Measurements from ENCODE around the gene LCN15. TPM values are rescaled to one million over a fixed set of nuclear protein-coding genes. Genes with fewer than 3 reads are reported as not detected.

Gene LCN15
- total and polyA plus RNA-seq, 7 donors: 0.70 to 9.0 (median 6.6) TPM; not detected in 4

DNA sequence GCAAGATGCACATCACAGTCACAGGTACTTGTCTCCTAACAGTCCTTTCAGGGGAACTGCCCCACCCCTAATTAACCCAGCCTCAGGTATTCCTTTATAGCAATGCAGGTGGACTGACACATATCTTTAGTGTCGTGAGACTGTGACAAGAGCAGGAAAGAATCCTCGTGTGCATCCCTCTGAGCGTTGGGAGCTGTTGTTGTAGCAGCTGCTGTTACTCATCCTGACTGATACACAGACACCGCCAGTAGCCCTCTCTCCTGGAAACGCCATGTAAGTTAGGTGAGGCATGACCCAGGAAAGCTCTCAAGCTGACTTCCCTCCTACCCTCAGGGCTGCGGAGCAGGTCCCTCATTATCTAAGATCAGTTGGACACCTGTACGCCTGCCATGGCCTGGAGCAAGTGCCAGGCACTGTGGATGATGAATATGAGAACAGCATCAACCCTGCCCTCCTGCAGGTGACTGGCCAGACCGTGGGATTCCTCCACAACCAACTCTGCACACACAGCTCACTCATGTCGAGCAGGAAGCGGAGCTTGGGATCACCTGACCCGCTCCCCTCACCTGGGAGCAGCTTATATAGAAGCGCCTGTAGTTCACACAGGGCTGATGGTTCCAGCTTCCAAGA, 10.2 kb upstream of the LCN15 start:
- H3K9me3 ChIP-seq: peaks cover 0 to 4% (median 2%) of the 10 kb centered on the region in 4 donors
- H3K36me3 ChIP-seq: no peaks in the 10 kb centered on the region
- no peak for DNase-seq
- WGBS, 2 donors: 90% methylated on average over 12 of the region's 12 CpGs
- H3K27me3 ChIP-seq: no peaks in the 10 kb centered on the region
- H3K4me3 ChIP-seq: no peak overlapping the region
- no peaks in the 10 kb centered on the region for H3K4me1 ChIP-seq
- intact Hi-C loops (cut with DNase I): no loop called here
- TF ChIP-seq, protein P1, sequence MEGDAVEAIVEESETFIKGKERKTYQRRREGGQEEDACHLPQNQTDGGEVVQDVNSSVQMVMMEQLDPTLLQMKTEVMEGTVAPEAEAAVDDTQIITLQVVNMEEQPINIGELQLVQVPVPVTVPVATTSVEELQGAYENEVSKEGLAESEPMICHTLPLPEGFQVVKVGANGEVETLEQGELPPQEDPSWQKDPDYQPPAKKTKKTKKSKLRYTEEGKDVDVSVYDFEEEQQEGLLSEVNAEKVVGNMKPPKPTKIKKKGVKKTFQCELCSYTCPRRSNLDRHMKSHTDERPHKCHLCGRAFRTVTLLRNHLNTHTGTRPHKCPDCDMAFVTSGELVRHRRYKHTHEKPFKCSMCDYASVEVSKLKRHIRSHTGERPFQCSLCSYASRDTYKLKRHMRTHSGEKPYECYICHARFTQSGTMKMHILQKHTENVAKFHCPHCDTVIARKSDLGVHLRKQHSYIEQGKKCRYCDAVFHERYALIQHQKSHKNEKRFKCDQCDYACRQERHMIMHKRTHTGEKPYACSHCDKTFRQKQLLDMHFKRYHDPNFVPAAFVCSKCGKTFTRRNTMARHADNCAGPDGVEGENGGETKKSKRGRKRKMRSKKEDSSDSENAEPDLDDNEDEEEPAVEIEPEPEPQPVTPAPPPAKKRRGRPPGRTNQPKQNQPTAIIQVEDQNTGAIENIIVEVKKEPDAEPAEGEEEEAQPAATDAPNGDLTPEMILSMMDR (IDR thresholded peaks at IDR 0.05): no peak
- TF ChIP-seq EP300 (IDR thresholded peaks at IDR 0.05) (no peak), POLR2AphosphoS5 (IDR thresholded peaks at IDR 0.05) (no peak), POLR2A (IDR thresholded peaks at IDR 0.05) (no peak)
- H3K27ac ChIP-seq: no peak overlapping the region

DNA sequence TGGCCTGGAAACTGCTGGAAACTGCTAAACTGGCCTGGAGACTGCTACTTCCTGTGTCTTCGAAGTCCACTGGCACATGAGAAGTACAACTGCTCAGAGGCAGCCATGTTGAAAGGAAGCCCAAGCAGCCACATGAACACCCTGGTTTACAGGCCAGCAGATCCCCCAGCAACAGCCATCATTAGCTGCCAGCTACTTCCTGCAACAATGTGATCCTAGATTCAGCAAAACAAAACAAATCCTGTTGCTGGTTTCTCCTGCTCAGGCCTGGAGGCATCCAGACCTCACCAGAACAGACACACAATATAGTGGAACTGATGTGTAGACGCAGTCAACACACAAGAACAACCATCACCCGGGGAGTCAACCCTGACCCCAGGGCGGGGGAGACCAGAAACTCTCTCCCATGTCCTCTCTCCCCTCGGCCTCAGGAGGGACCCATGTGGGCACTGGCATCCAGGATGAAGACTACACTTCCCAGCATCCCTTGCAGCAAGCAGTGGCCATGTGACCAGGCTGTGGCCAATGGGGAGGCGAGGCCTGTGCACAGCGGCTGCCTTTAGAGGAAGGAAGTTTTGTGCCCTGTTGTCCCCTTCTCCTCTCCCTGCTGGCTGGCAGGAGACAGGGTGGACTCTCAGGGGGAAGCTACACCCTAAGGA, 9.2 kb upstream of the LCN15 start:
- DNase-seq: no peak
- Histone ChIP-seq H3K36me3 (no peaks in the 10 kb centered on the region), H3K27ac (no peak overlapping the region), H3K27me3 (no peaks in the 10 kb centered on the region), H3K9me3 (peaks cover 0 to 4% (median 2%) of the 10 kb centered on the region in 4 donors), H3K4me3 (no peak overlapping the region), H3K4me1 (no peaks in the 10 kb centered on the region)
- intact Hi-C loops (cut with DNase I): no loop called here
- TF ChIP-seq POLR2A (IDR thresholded peaks at IDR 0.05) (no peak), POLR2AphosphoS5 (IDR thresholded peaks at IDR 0.05) (no peak), EP300 (IDR thresholded peaks at IDR 0.05) (no peak)
- TF ChIP-seq, protein P1 (IDR thresholded peaks at IDR 0.05): no peak
- WGBS, 2 donors: 81 to 89% methylated on average over 7 of the region's 7 CpGs

DNA sequence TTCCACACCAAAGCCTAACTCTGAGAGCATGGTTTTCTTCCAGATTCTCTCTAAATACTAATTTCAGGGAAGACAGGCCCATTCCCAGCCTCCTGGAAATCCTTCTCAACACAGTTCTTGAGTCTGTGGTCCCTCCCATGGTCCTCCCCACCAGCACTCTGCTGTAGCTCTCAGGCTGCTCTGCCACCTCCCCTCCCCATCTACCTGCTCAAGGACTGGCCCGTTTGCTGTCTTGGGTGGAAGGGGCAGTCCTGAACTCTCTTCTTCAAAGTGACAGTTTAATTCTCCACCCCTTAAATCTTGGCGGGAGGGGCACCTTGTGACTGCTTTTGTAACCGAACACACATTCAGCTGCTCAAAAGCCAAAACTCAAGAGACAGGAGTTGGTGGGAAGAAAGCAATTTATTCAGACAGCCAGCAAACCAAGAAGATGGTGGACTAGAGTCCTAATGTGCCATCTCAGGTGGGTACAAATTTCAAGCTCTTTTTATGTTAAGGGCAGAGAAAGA, 7.6 kb upstream of the LCN15 start:
- Histone ChIP-seq H3K27ac (no peak overlapping the region), H3K4me3 (no peak overlapping the region), H3K36me3 (no peaks in the 10 kb centered on the region), H3K9me3 (peaks cover 0 to 4% (median 2%) of the 10 kb centered on the region in 4 donors), H3K4me1 (no peaks in the 10 kb centered on the region), H3K27me3 (peaks cover 0 to 11% (median 10%) of the 10 kb centered on the region in 3 donors)
- intact Hi-C loops (cut with DNase I): no loop called here
- no peak for DNase-seq
- 64 to 76% methylated on average over 3 of the region's 3 CpGs for WGBS, 2 donors
- TF ChIP-seq, protein P1 (IDR thresholded peaks at IDR 0.05): no peak
- TF ChIP-seq POLR2A (IDR thresholded peaks at IDR 0.05) (no peak), EP300 (IDR thresholded peaks at IDR 0.05) (no peak), POLR2AphosphoS5 (IDR thresholded peaks at IDR 0.05) (no peak)

DNA sequence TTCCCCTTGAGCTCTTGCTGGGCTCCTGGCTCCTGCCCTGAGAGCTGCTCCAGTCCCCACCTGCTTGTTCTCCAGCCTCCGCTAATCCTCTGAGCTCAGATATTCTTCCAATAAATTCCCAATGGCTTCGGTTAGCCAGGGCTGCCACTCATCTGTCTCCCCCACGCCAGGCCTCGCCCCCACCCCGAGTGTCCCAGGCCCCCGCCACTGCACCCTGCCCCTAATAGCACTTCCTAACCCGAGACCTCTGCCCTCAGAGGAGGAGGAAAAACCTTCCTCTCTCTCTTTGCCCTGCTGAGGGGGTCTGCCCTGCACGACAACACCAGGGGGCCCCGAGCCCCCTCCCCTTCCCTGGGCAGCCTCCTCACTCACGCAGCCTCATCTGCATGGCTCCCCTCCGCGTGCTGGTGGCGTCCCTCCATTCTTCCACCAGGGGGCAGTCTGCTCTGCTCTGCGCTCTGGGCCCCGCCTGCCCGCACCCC, 5.4 kb upstream of the LCN15 start:
- TF ChIP-seq, protein P1 (IDR thresholded peaks at IDR 0.05): peak in 2 of 4 experiments; percentile 30 to 39
- no peak for TF ChIP-seq POLR2A (IDR thresholded peaks at IDR 0.05)
- 5 to 11% methylated on average over 16 of the region's 16 CpGs for WGBS, 2 donors
- Histone ChIP-seq H3K27ac (no peak overlapping the region), H3K4me1 (no peaks in the 10 kb centered on the region), H3K36me3 (no peaks in the 10 kb centered on the region), H3K9me3 (peaks cover 0 to 4% (median 2%) of the 10 kb centered on the region in 4 donors), H3K4me3 (no peak overlapping the region), H3K27me3 (peaks cover 0 to 23% (median 11%) of the 10 kb centered on the region in 3 donors)
- peak; percentile 58 for DNase-seq
- intact Hi-C loops (cut with DNase I): no loop called here

Measured in sigmoid colon (tissue), 7 donors.